Hematopoietic multipotent progenitor cell treated with erythropoietin and hydrocortisone succinate and interleukin-3 and kit ligand, for 8 days (in vitro differentiated cells): ENCODE measurements around the gene CCDC88B.

ENCODE experiments used
- DNase-seq: peaks from one replicate; pipeline ENCODE4 v3.0.0-alpha.2; 2015

The CCDC88B gene

GRCh38 chr11:64339754-64340408 lies at the start of gene CCDC88B:
Gene CCDC88B (plus strand): TSS chr11:64340204. CDS start chr11:64340267, 63 bp downstream.
- DNase-seq = no peak

GRCh38 chr11:64290352-64291261 lies 49.4 kb upstream of the CCDC88B start:
- no peak for DNase-seq

GRCh38 chr11:64291262-64291751 lies 48.7 kb upstream of the CCDC88B start, which contains the start of gene KCNK4:
Gene KCNK4 (plus strand): TSS chr11:64291302. CDS start chr11:64293019, 1,717 bp downstream.
- DNase-seq = no peak

- DNase-seq = no peak
These were observed 48.1 kb upstream of the CCDC88B start for GRCh38 chr11:64291752-64292459.

- no peak for DNase-seq
These were observed 47.3 kb upstream of the CCDC88B start for GRCh38 chr11:64292460-64293254.

- no peak for DNase-seq
These were observed 45.2 kb upstream of the CCDC88B start for GRCh38 chr11:64294774-64295173.

- no peak for DNase-seq
These were observed 44.2 kb upstream of the CCDC88B start for GRCh38 chr11:64295760-64296159.

GRCh38 chr11:64296236-64296635 lies 43.8 kb upstream of the CCDC88B start:
- no peak for DNase-seq

GRCh38 chr11:64296830-64297698 lies 42.9 kb upstream of the CCDC88B start:
- no peak for DNase-seq

GRCh38 chr11:64297699-64298358 lies 42.2 kb upstream of the CCDC88B start:
- DNase-seq = peak; percentile 43

GRCh38 chr11:64298966-64299846 lies 40.8 kb upstream of the CCDC88B start:
- no peak for DNase-seq

- DNase-seq = no peak
These were observed 40.0 kb upstream of the CCDC88B start, which contains the start of gene CATSPERZ for GRCh38 chr11:64299847-64300648. Gene CATSPERZ (plus strand): TSS chr11:64300358. CDS start chr11:64300411, 53 bp downstream.

- DNase-seq = no peak
These were observed 36.6 kb upstream of the CCDC88B start for GRCh38 chr11:64303109-64304031.

GRCh38 chr11:64304032-64304315 lies 36.0 kb upstream of the CCDC88B start:
- DNase-seq = no peak

- peak; percentile 94 for DNase-seq
These were observed 35.5 kb upstream of the CCDC88B start for GRCh38 chr11:64304316-64305072.

GRCh38 chr11:64305075-64305690 lies 34.8 kb upstream of the CCDC88B start, which contains the start of gene ESRRA:
Gene ESRRA (plus strand): TSS chr11:64305524. CDS start chr11:64307180, 1,656 bp downstream.
- DNase-seq = peak; percentile 98
